ENCODE results near the gene AMN.

AMN gene

GRCh38 chr14:102898776-102899515 lies 23.5 kb upstream of the AMN start:
- DNase-seq (ENCODE audit: low read depth in 2 of 2): no peak

GRCh38 chr14:102899516-102899900 lies 23.0 kb upstream of the AMN start:
- DNase-seq (ENCODE audit: low read depth in 2 of 2): no peak

- no peak for DNase-seq (ENCODE audit: low read depth in 2 of 2)
Measured at GRCh38 chr14:102900631-102901571, 21.6 kb upstream of the AMN start.

- no peak for DNase-seq (ENCODE audit: low read depth in 2 of 2)
Measured at GRCh38 chr14:102901633-102902032, 20.8 kb upstream of the AMN start.

GRCh38 chr14:102902086-102902485 lies 20.4 kb upstream of the AMN start:
- DNase-seq (ENCODE audit: low read depth in 2 of 2): no peak

GRCh38 chr14:102902523-102903247 lies 19.8 kb upstream of the AMN start:
- DNase-seq (ENCODE audit: low read depth in 2 of 2): no peak

- DNase-seq (ENCODE audit: low read depth in 2 of 2): no peak
Measured at GRCh38 chr14:102903248-102903888, 19.1 kb upstream of the AMN start.

GRCh38 chr14:102903889-102904512 lies 18.5 kb upstream of the AMN start:
- DNase-seq (ENCODE audit: low read depth in 2 of 2): no peak

- no peak for DNase-seq (ENCODE audit: low read depth in 2 of 2)
Measured at GRCh38 chr14:102905116-102906108, 17.1 kb upstream of the AMN start.

GRCh38 chr14:102906616-102907302 lies 15.7 kb upstream of the AMN start:
- DNase-seq (ENCODE audit: low read depth in 2 of 2): no peak

GRCh38 chr14:102907303-102907844 lies 15.1 kb upstream of the AMN start:
- no peak for DNase-seq (ENCODE audit: low read depth in 2 of 2)

GRCh38 chr14:102907980-102908730 lies 14.3 kb upstream of the AMN start:
- DNase-seq (ENCODE audit: low read depth in 2 of 2): no peak

GRCh38 chr14:102908766-102909455 lies 13.6 kb upstream of the AMN start:
- no peak for DNase-seq (ENCODE audit: low read depth in 2 of 2)

GRCh38 chr14:102909462-102909861 lies 13.0 kb upstream of the AMN start:
- DNase-seq (ENCODE audit: low read depth in 2 of 2): no peak

- no peak for DNase-seq (ENCODE audit: low read depth in 2 of 2)
Measured at GRCh38 chr14:102909911-102910310, 12.6 kb upstream of the AMN start.

GRCh38 chr14:102910442-102910841 lies 12.0 kb upstream of the AMN start:
- no peak for DNase-seq (ENCODE audit: low read depth in 2 of 2)

GRCh38 chr14:102911541-102911951 lies 10.9 kb upstream of the AMN start:
- DNase-seq (ENCODE audit: low read depth in 2 of 2): no peak
